Calu3 (cell line): ENCODE data around the gene DAPK2. TPM values are rescaled to one million over a fixed set of nuclear protein-coding genes. Genes with fewer than 3 reads are reported as not detected.

Experiments
- BruUV-seq: library from RNA; stranded (reverse); fragments of 400-500 nt; replicated peaks from 2 replicates; lab custom pipeline; 2021; lab: Mats Ljungman, UMichigan
- CTCF ChIA-PET: fragments of 300-600 bp; sonication (Branson Sonifier 250); formaldehyde crosslinking; loops from one replicate; lab custom pipeline; 2022; ENCODE audit warnings: antibody characterized with exemption; lab: Charles Lee
- DNase-seq: peaks from one replicate; pipeline ENCODE4 v3.0.0; 2022
- H3K27ac Mint-ChIP-seq: one replicate; pipeline ENCODE4 v1.8.0; 2022; ENCODE audit warnings: mixed read lengths; ENCODE audit not compliant: unreplicated experiment
- H3K27me3 Mint-ChIP-seq: one replicate; pipeline ENCODE4 v1.8.0; 2022; ENCODE audit warnings: mixed read lengths; ENCODE audit not compliant: unreplicated experiment
- H3K36me3 Mint-ChIP-seq: one replicate; pipeline ENCODE4 v1.8.0; 2022; ENCODE audit warnings: mild to moderate bottlenecking, moderate library complexity, mixed read lengths; ENCODE audit not compliant: insufficient read depth, unreplicated experiment
- H3K4me1 Mint-ChIP-seq: one replicate; pipeline ENCODE4 v1.8.0; 2022; ENCODE audit warnings: mild to moderate bottlenecking, low read depth, mixed read lengths; ENCODE audit not compliant: unreplicated experiment
- H3K4me3 Mint-ChIP-seq: one replicate; pipeline ENCODE4 v1.8.0; 2022; ENCODE audit warnings: mild to moderate bottlenecking, low read depth, moderate library complexity, mixed read lengths; ENCODE audit not compliant: unreplicated experiment
- H3K9me3 Mint-ChIP-seq: one replicate; pipeline ENCODE4 v1.8.0; 2022; ENCODE audit warnings: low read depth, mixed read lengths; ENCODE audit not compliant: unreplicated experiment
- CTCF ChIP-seq: fragments of 200-600 bp; IDR thresholded peaks from one replicate; pipeline ENCODE4 v1.8.0; 2022; ENCODE audit warnings: antibody characterized with exemption; ENCODE audit not compliant: unreplicated experiment
- intact Hi-C: fragments of 100-400 bp; cut with micrococcal nuclease; formaldehyde crosslinking; loops from one replicate; pipeline ENCODE4 v1.10.0; 2022; ENCODE audit not compliant: unreplicated experiment
- total RNA-seq: library from RNA; stranded (reverse); gene quantifications from 2 replicates; pipeline ENCODE4 v1.2.3, GENCODE V29; 2022

The DAPK2 gene
- total RNA-seq, 1 experiment from 2014 or later = 1.1 TPM

GRCh38 chr15:63890617-63891016 is 155.7 kb downstream of the DAPK2 start:
- Mint-ChIP-seq H3K4me1 (no peaks in the 10 kb centered on the region), H3K9me3 (no peaks in the 10 kb centered on the region), H3K27ac (no peak overlapping the region), H3K4me3 (no peak overlapping the region), H3K36me3 (no peaks in the 10 kb centered on the region), H3K27me3 (no peaks in the 10 kb centered on the region)
- intact Hi-C loops = loop anchor here (1.0 to 5.0 kb wide), 3 partner anchors 63 to 278 kb away; no protein-coding TSS in a partner anchor
- CTCF ChIA-PET = interaction anchor here (1.2 kb wide), 1 partner anchor 138 kb away, joined by 7 read pairs; no protein-coding TSS in a partner anchor
- no peak for DNase-seq
- BruUV-seq = no TSS peak
- TF ChIP-seq CTCF = no peak

- TF ChIP-seq CTCF = no peak
- H3K27ac Mint-ChIP-seq = no peak overlapping the region
- H3K27me3 Mint-ChIP-seq = no peaks in the 10 kb centered on the region
- CTCF ChIA-PET = interaction anchor here (1.2 kb wide), 1 partner anchor 137 kb away, joined by 7 read pairs; no protein-coding TSS in a partner anchor
- no peak for DNase-seq
- intact Hi-C loops = loop anchor here (5.0 kb wide), 2 partner anchors 63 to 278 kb away; no protein-coding TSS in a partner anchor
- H3K36me3 Mint-ChIP-seq = no peaks in the 10 kb centered on the region
- H3K4me1 Mint-ChIP-seq = no peaks in the 10 kb centered on the region
- no peaks in the 10 kb centered on the region for H3K9me3 Mint-ChIP-seq
- no peak overlapping the region for H3K4me3 Mint-ChIP-seq
- no TSS peak for BruUV-seq
Measured at GRCh38 chr15:63889831-63890230, 156.5 kb downstream of the DAPK2 start.

- Mint-ChIP-seq H3K27me3 (no peaks in the 10 kb centered on the region), H3K27ac (no peak overlapping the region), H3K9me3 (no peaks in the 10 kb centered on the region), H3K4me1 (no peaks in the 10 kb centered on the region), H3K4me3 (no peak overlapping the region), H3K36me3 (no peaks in the 10 kb centered on the region)
- intact Hi-C loops = no loop called here
- no peak for TF ChIP-seq CTCF
- no TSS peak for BruUV-seq
- CTCF ChIA-PET = interaction anchor here (1.1 kb wide), 1 partner anchor 137 kb away, joined by 3 read pairs; no protein-coding TSS in a partner anchor
- DNase-seq = no peak
Measured at GRCh38 chr15:63888823-63889222, 157.5 kb downstream of the DAPK2 start.

- CTCF ChIA-PET = interaction anchor here (1.1 kb wide), 1 partner anchor 136 kb away, joined by 3 read pairs; no protein-coding TSS in a partner anchor
- BruUV-seq = no TSS peak
- Mint-ChIP-seq H3K4me1 (no peaks in the 10 kb centered on the region), H3K9me3 (no peaks in the 10 kb centered on the region), H3K4me3 (no peak overlapping the region), H3K27me3 (no peaks in the 10 kb centered on the region), H3K36me3 (no peaks in the 10 kb centered on the region), H3K27ac (no peak overlapping the region)
- no peak for TF ChIP-seq CTCF
- DNase-seq = no peak
- intact Hi-C loops = no loop called here
Measured at GRCh38 chr15:63888146-63888545, 158.1 kb downstream of the DAPK2 start.
